ENCODE data around the gene AOC1.

GRCh38 chr7:150848561-150849115, 3.7 kb upstream of the AOC1 start:
- TF ChIP-seq TAF1 (IDR thresholded peaks at IDR 0.05; ENCODE audit: borderline replicate concordance, insufficient read depth, low read length) = no peak
- no peak for TF ChIP-seq POLR2AphosphoS5 (IDR thresholded peaks at IDR 0.05; ENCODE audit: low read depth, low read length)
- TF ChIP-seq SIN3A (IDR thresholded peaks at IDR 0.05; ENCODE audit: borderline replicate concordance, insufficient read depth, low read length) = no peak
